HG03354 (cell line): ENCODE results near the gene CD58.

Experiments
- ATAC-seq: cut with Tn5 transposase; IDR thresholded peaks from one replicate; pipeline ENCODE4 v1.9.1; 2021; ENCODE audit warnings: mild to moderate bottlenecking; ENCODE audit not compliant: unreplicated experiment, poor library complexity, severe bottlenecking

The CD58 gene

DNA sequence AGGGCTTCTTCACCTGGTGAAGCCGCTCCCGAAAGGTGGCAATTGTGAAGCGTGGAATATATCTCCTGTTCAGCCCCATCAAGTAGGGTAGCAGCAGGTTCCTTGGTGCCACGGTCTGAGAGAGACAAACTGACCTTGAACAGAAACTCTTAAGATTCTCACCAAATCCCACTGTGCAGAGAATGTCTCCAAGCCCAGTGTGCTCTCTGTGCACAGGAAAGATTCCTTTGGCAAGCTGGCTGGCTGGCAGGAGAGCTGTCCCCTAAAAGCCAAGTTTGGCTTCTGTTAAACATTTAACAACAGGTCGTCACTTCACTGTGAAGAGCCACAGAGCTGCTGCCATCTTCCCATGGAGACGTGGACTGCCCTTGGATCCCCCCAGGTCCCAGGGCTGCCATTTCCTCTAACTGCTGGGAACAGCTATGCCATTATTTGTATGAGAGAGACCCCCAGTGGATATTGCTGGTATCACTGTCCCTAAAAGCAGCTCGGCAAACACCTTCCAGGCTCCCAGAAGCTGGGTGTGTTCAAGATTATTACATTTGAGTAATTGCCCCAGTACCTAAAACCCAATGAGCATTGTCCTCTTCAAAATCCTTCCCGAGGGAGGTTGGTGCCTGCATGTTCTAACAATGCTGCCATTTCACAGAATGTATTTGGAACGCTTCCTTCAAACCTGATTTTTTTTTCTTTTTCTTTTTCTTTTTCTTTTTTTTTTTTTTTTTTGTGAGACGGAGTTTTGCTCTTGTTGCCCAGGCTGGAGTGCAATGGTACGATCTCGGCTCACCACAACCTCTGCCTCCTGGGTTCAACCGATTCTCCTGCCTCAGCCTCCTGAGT is 71.8 kb downstream of the CD58 start:
- ATAC-seq: peak; percentile 64

DNA sequence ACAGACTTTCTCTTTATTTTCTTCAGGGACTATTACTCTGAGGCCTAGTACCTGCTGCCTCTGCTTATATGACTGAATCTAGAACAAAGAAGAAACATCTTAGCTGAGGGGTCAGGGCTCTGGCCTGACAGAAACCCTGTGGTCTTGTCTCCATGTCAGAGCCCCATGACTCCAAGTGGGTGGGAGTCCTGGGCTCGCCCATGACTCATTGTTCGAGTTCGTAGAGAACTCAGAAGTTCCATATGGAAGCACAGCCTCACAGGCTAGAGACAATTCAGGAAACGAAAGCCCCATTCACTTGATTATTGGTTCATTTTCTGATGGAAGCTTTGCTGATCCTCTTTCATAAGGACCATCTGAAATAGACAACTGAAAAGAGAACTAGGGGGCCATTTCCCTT is 73.2 kb downstream of the CD58 start:
- no peak for ATAC-seq

DNA sequence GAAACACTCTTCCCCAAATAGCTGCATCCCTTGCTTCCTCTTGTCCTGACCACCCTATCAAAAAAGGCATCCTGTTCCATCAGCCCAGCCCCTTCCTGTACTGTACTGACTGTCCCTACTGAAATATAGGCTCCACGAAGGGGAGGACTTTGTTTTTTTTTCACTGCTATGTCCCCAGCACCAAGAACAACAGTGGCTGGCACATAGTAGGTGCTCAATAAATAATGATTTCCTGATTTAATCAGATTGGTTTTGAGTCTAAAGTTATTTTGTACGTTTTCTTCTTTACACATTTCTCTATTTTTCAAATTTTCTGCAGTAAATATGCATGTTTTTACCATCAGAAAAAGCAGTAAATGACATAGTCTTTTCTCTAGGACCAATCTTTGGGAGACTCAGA is 73.9 kb downstream of the CD58 start:
- ATAC-seq: no peak

- ATAC-seq: no peak
Measured at GRCh38 chr1:116496380-116496779, 74.4 kb downstream of the CD58 start.

GRCh38 chr1:116495535-116495934 is 75.3 kb downstream of the CD58 start:
- ATAC-seq: no peak

- no peak for ATAC-seq
Measured at GRCh38 chr1:116494745-116495144, 76.1 kb downstream of the CD58 start.

- ATAC-seq: no peak
Measured at GRCh38 chr1:116494353-116494692, 76.5 kb downstream of the CD58 start.

DNA sequence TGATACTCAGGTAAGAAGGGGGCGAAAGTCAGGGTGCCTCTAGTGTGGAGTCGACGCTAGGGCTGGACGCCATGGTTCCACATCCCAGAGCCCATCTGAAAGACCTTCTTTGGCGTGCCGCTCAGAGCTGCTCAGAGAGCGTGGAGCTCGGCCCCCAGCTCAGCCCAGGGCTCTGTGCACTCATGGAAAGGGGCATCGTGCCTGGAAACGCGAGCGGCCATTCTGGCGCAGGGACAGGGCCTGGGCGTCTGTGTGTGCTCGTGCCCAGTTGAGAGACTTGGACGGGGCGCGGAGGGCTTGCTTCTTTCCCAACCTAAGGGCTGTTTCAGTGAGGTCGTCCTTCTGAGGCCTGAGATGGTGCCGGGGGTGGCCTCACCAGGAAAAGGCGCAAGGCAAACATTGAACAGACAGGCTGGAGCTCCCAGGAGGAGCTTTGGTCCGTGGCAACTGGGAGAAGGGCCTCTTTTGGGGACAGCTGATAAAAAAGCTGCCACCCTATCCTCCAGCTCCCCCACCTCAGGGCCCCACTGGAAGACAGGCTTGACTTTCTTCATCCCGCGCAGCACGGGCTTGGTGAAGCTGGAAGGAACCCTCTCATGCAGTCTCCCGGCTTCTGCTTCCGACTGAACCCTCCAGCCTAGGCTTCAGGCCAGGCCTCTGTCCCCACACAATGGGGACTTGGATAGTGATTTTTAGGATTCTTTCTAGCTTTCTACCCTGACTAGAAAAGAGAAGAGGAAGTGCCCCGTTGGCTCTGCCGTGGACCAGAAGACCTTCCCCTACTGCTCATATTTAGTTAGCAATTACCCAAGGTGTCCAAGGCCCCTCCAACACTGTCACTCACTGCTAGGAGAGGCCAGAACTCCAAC is 77.1 kb downstream of the CD58 start:
- ATAC-seq: no peak

GRCh38 chr1:116493036-116493435 is 77.8 kb downstream of the CD58 start:
- no peak for ATAC-seq

DNA sequence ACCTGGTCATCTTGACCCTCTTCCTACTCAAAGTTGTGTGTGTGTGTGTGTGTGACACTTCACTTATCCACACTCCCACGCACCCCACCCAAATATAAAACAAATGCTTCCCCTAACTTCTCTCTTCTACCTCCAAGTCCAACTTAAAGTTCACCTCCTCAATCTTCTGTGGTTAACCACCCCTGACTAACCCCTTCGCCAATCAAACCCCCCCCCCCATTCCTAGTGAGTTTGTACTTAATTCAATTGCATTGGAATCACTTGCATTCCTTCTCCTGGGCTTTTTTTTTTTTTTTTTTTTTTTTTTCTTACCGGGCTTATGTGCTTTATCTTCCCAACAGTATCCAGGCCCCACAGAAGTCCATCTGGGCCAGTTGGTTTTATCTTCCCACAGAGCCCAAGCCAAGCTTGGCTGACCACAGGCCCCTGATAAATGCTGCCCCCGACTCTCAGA is 78.4 kb downstream of the CD58 start:
- no peak for ATAC-seq

GRCh38 chr1:116491700-116492357 is 79.0 kb downstream of the CD58 start:
- ATAC-seq: no peak

- ATAC-seq: no peak
Measured at GRCh38 chr1:116490588-116490987, 80.2 kb downstream of the CD58 start.

- peak; percentile 45 for ATAC-seq
Measured at GRCh38 chr1:116489231-116489697, 81.6 kb downstream of the CD58 start.

- ATAC-seq: no peak
Measured at GRCh38 chr1:116488071-116488470, 82.8 kb downstream of the CD58 start.

DNA sequence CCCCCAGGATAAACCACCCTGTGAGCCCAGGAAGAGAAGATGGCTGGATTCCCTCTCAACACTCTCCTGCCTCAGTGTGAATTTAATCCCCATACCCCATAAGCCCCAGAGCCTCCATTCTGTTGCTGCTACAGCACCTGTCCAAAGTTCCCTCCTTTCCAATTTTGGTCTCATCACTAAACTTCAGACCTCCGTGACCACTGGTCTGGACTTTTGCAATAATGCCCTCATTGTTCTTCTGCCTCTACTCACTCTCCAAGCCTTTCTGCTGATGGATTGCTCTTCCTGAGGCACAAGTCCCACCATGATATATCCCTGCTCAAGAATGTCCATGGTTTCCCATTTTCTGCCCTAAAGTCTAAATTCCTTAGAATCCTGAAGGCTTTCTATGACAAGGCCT is 83.2 kb downstream of the CD58 start:
- no peak for ATAC-seq

- no peak for ATAC-seq
Measured at GRCh38 chr1:116487031-116487430, 83.8 kb downstream of the CD58 start.

- no peak for ATAC-seq
Measured at GRCh38 chr1:116486424-116486823, 84.4 kb downstream of the CD58 start.

- no peak for ATAC-seq
Measured at GRCh38 chr1:116485976-116486375, 84.8 kb downstream of the CD58 start.

DNA sequence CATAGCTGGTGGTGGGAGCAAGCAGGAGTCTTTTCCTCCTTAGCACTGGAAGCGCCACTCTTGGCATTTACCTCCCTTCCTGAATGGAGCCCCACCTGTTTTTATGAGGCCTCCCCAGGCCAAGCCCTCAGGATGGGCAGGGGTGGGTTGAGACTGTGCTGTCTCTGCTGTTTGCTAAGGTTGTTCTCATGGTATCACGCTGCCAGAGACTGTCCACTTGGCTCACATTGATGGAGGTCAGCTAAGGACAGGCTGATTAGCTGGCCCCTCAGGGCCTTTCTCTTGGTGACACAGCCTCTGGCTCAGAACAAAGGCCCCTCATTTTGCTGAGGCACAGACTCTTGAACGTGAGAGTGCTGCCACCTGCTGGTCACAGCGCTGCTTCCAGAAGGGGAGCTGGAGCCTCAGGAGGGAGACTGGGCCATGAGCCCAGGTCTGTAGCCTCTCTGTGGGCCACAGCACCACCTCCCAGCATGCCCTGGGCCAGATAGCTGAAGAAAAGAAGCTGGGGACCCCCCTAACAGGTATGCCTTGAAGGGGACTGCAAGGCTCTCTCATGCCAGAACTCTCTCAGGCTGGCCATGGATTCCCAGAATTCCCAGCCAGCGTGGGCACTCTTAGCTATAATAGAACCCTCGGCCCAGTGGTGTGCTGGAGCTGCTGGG is 85.6 kb downstream of the CD58 start:
- peak; percentile 83 for ATAC-seq
